IPS-18c (cell line): ENCODE measurements around the gene CRYBB1.
"Not testable (repeated sequence)": the region's sequence is repeated elsewhere in the genome, so short reads cannot be mapped to it uniquely, and the experiment has no call there.

Experiments used
- H3K4me3 ChIP-seq: 2 replicates; pipeline ENCODE4 v1.7.0; 2013; ENCODE audit warnings: low read depth, mild to moderate bottlenecking, low read length, moderate library complexity; ENCODE audit not compliant: insufficient read depth
- H3K9me3 ChIP-seq: one replicate; pipeline ENCODE4 v1.6.1; 2013; ENCODE audit warnings: mild to moderate bottlenecking, low read length, moderate library complexity; ENCODE audit not compliant: control insufficient read depth, insufficient read depth

CRYBB1 gene

GRCh38 chr22:26615149-26615548 is 2.7 kb downstream of the CRYBB1 start:
- Histone ChIP-seq H3K4me3 (no peak overlapping the region), H3K9me3 (no peaks in the 10 kb centered on the region)

- no peaks in the 10 kb centered on the region for H3K9me3 ChIP-seq
- no peak overlapping the region for H3K4me3 ChIP-seq
These were observed 3.5 kb downstream of the CRYBB1 start for GRCh38 chr22:26614322-26614721.

GRCh38 chr22:26613753-26614152 is 4.1 kb downstream of the CRYBB1 start:
- H3K4me3 ChIP-seq, H3K9me3 ChIP-seq: not testable (repeated sequence)

GRCh38 chr22:26612652-26613051 is 5.2 kb downstream of the CRYBB1 start:
- H3K9me3 ChIP-seq, result no peaks in the 10 kb centered on the region
- H3K4me3 ChIP-seq, result 0 out of 2 replicates have a peak overlapping the region, but pooled peaks have one; percentile 24

GRCh38 chr22:26610996-26611395 is 6.8 kb downstream of the CRYBB1 start:
- no peaks in the 10 kb centered on the region for H3K9me3 ChIP-seq
- no peak overlapping the region for H3K4me3 ChIP-seq

GRCh38 chr22:26610072-26610958 is 7.5 kb downstream of the CRYBB1 start:
- H3K4me3 ChIP-seq, result no peak overlapping the region

GRCh38 chr22:26609287-26609686 is 8.5 kb downstream of the CRYBB1 start:
- Histone ChIP-seq H3K9me3 (no peaks in the 10 kb centered on the region), H3K4me3 (no peak overlapping the region)

More at GRCh38 chr22:26610072-26610958, 7.5 kb downstream of the CRYBB1 start:
- no peaks in the 10 kb centered on the region for H3K9me3 ChIP-seq

- no peaks in the 10 kb centered on the region for H3K9me3 ChIP-seq
- no peak overlapping the region for H3K4me3 ChIP-seq
These were observed 9.7 kb downstream of the CRYBB1 start for GRCh38 chr22:26608129-26608528.

GRCh38 chr22:26606611-26607010 is 11.2 kb downstream of the CRYBB1 start:
- Histone ChIP-seq H3K9me3 (no peaks in the 10 kb centered on the region), H3K4me3 (no peak overlapping the region)

GRCh38 chr22:26604368-26604767 is 13.5 kb downstream of the CRYBB1 start:
- Histone ChIP-seq H3K9me3 (no peaks in the 10 kb centered on the region), H3K4me3 (no peak overlapping the region)

- H3K9me3 ChIP-seq, result no peaks in the 10 kb centered on the region
- no peak overlapping the region for H3K4me3 ChIP-seq
These were observed 15.7 kb downstream of the CRYBB1 start for GRCh38 chr22:26602127-26602526.

GRCh38 chr22:26601726-26602125 is 16.1 kb downstream of the CRYBB1 start:
- Histone ChIP-seq H3K9me3 (no peaks in the 10 kb centered on the region), H3K4me3 (no peak overlapping the region)

GRCh38 chr22:26599505-26599904 is 18.3 kb downstream of the CRYBB1 start:
- Histone ChIP-seq H3K4me3 (no peak overlapping the region), H3K9me3 (no peaks in the 10 kb centered on the region)

- H3K9me3 ChIP-seq, result no peaks in the 10 kb centered on the region
- H3K4me3 ChIP-seq, result no peak overlapping the region
These were observed 20.3 kb downstream of the CRYBB1 start for GRCh38 chr22:26597480-26597879.

- Histone ChIP-seq H3K9me3 (no peaks in the 10 kb centered on the region), H3K4me3 (no peak overlapping the region)
These were observed 20.8 kb downstream of the CRYBB1 start for GRCh38 chr22:26597026-26597425.

- H3K9me3 ChIP-seq, result peaks cover 2% of the 10 kb centered on the region
- H3K4me3 ChIP-seq, result no peak overlapping the region
These were observed 24.1 kb downstream of the CRYBB1 start for GRCh38 chr22:26593763-26594162.

- Histone ChIP-seq H3K9me3 (peaks cover 2% of the 10 kb centered on the region), H3K4me3 (no peak overlapping the region)
These were observed 25.4 kb downstream of the CRYBB1 start for GRCh38 chr22:26592421-26592891.

GRCh38 chr22:26589845-26590736 is 27.7 kb downstream of the CRYBB1 start, which contains the start of gene TPST2:
TSS of gene TPST2 (minus strand) at chr22:26590132. CDS start at chr22:26541630, 48,502 bp downstream.
- H3K4me3 ChIP-seq, result peak within 1 kb of the TSS; percentile 89
- H3K9me3 ChIP-seq, result peaks cover 2% of the 10 kb centered on the region
